ENCODE measurements around the gene NTRK1.

GRCh38 chr1:156858555-156858956, 2.1 kb upstream of the NTRK1 start:
- TF ChIP-seq CTCF (CRISPR knock-in tag; IDR thresholded peaks at IDR 0.05) (no peak), RBM22 (optimal IDR thresholded peaks at IDR 0.05; ENCODE audit: low read length) (no peak), EZH2 (conservative IDR thresholded peaks at IDR 0.05; ENCODE audit: low read depth, low read length) (no peak), ZNF576 (CRISPR knock-in tag; IDR thresholded peaks at IDR 0.05) (no peak), CHCHD3 (CRISPR knock-in tag; IDR thresholded peaks at IDR 0.05) (no peak), ZNF563 (CRISPR knock-in tag; IDR thresholded peaks at IDR 0.05) (no peak), PRDM4 (CRISPR knock-in tag; IDR thresholded peaks at IDR 0.05; ENCODE audit: borderline replicate concordance) (no peak), ZNF644 (CRISPR knock-in tag; IDR thresholded peaks at IDR 0.05; ENCODE audit: low read depth) (no peak), NR0B2 (CRISPR knock-in tag; IDR thresholded peaks at IDR 0.05) (no peak)
- TF ChIP-seq, protein P1, sequence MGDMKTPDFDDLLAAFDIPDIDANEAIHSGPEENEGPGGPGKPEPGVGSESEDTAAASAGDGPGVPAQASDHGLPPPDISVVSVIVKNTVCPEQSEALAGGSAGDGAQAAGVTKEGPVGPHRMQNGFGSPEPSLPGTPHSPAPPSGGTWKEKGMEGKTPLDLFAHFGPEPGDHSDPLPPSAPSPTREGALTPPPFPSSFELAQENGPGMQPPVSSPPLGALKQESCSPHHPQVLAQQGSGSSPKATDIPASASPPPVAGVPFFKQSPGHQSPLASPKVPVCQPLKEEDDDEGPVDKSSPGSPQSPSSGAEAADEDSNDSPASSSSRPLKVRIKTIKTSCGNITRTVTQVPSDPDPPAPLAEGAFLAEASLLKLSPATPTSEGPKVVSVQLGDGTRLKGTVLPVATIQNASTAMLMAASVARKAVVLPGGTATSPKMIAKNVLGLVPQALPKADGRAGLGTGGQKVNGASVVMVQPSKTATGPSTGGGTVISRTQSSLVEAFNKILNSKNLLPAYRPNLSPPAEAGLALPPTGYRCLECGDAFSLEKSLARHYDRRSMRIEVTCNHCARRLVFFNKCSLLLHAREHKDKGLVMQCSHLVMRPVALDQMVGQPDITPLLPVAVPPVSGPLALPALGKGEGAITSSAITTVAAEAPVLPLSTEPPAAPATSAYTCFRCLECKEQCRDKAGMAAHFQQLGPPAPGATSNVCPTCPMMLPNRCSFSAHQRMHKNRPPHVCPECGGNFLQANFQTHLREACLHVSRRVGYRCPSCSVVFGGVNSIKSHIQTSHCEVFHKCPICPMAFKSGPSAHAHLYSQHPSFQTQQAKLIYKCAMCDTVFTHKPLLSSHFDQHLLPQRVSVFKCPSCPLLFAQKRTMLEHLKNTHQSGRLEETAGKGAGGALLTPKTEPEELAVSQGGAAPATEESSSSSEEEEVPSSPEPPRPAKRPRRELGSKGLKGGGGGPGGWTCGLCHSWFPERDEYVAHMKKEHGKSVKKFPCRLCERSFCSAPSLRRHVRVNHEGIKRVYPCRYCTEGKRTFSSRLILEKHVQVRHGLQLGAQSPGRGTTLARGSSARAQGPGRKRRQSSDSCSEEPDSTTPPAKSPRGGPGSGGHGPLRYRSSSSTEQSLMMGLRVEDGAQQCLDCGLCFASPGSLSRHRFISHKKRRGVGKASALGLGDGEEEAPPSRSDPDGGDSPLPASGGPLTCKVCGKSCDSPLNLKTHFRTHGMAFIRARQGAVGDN (CRISPR knock-in tag; IDR thresholded peaks at IDR 0.05): no peak

Data from HepG2 (cell line).